ENCODE data around the gene CRYL1.

CRYL1 gene

GRCh38 chr13:20362484-20363041 lies 163.1 kb downstream of the CRYL1 start:
- DNase-seq, result no peak

DNA sequence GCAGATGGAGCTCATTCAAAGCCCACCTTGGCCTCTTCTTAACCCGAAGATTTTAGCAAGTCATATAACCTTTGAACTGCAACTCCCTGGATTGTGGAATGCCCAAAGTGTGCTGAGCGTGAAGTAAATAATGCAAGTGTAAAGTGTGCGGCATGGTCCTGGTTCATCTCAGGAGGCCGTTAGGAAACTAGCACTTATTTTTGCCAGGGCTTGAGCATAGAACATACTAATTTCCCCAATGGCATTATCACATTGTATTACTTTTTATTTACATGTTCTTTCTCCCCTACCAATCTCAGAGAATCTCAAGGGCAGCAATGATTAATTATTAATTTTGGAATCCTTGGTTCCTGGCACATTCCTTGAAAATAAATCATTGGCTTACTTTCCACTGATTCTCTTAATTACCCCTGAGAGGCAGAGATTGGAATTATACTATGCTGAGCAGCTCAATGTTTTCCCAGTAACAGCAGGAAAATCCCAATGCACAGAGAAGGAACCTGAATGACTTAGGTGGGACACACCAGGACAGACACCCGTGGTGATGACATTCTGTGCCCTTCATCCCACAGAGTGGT lies 164.7 kb downstream of the CRYL1 start:
- no peak for DNase-seq

GRCh38 chr13:20360041-20360491 lies 165.6 kb downstream of the CRYL1 start:
- DNase-seq, result no peak

- DNase-seq, result peak in 1 of 2 experiments; percentile 15
Measured at GRCh38 chr13:20359335-20359734, 166.3 kb downstream of the CRYL1 start.

DNA sequence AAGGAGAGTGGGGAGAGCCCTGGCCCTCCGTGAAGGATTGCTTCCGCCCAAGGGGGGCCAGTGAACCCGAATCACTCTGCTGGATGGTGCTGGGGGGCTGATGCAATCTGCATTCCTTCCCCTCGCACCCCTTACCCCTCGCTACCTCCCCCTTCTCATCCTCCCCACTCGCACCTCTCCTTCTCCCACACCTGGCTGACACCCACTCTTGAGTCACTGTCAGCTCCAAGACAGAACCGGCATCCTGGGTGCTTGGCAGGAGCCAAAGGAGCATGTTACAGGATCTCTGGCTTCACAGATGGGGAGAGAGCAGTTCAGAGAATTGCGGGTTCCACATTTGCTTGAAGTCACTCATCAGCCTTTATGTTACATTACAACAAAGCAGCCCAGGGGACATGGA lies 167.6 kb downstream of the CRYL1 start:
- DNase-seq, result no peak

GRCh38 chr13:20356444-20356843 lies 169.2 kb downstream of the CRYL1 start:
- no peak for DNase-seq

- DNase-seq, result no peak
Measured at GRCh38 chr13:20354722-20355121, 170.9 kb downstream of the CRYL1 start.

DNA sequence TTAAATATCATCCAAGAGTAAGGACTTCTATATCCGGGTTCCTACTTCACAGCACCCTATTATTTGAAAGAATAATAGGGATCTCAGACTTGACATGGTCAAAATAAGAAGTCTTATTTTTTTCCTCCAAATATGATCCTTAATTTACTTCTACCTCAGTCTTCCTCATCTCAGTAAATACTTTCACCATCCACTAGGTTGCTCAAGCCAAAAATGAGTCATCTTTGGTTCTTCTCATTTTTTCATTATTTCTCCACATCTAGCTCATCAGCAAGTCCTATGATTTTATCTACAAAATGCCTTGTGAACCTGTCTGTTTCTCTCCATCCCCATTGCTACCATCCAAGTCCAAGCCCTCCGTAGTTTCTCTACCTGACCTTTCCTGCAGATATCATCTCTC lies 171.7 kb downstream of the CRYL1 start:
- DNase-seq, result peak in 1 of 2 experiments; percentile 1
